Measurements from ENCODE around the gene ZNF682. TPM values are rescaled to one million over a fixed set of nuclear protein-coding genes. Genes with fewer than 3 reads are reported as not detected.
"Not testable (repeated sequence)": the region's sequence is repeated elsewhere in the genome, so short reads cannot be mapped to it uniquely, and the experiment has no call there.

The ZNF682 gene
- total RNA-seq, 4 donors from 2014 or later: 1.5 to 14.1 (median 11.3) TPM

DNA sequence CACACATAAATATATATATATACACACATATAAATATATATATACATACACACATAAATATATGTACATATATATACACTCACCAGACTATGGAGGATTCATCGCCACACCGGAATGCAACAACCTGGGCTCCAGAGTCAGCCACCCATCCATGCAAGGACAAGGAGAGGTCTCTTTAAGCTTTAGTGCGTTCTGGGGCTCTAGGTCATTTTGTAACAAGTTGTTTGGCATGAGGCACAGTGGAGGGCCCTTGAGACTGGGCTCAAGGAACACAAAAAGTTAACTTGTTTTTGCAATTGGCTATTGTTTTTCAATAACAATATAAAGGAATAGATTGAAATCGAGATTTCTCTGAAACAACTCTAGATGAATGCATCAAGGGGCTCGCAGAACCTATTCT is 33.6 kb upstream of the ZNF682 start:
- Histone ChIP-seq H3K27me3 (no peaks in the 10 kb centered on the region), H3K4me3 (no peak overlapping the region), H3K9me3 (no peaks in the 10 kb centered on the region), H3K36me3 (no peaks in the 10 kb centered on the region), H3K27ac (no peak overlapping the region), H3K4me1 (peaks cover 0 to 6% (median 0%) of the 10 kb centered on the region in 4 donors)
- no peak for DNase-seq (ENCODE audit: low spot score in 2 of 2)
- TF ChIP-seq POLR2A (IDR thresholded peaks at IDR 0.05): no peak
- no peak for TF ChIP-seq EP300 (IDR thresholded peaks at IDR 0.05)
- TF ChIP-seq, protein P1, sequence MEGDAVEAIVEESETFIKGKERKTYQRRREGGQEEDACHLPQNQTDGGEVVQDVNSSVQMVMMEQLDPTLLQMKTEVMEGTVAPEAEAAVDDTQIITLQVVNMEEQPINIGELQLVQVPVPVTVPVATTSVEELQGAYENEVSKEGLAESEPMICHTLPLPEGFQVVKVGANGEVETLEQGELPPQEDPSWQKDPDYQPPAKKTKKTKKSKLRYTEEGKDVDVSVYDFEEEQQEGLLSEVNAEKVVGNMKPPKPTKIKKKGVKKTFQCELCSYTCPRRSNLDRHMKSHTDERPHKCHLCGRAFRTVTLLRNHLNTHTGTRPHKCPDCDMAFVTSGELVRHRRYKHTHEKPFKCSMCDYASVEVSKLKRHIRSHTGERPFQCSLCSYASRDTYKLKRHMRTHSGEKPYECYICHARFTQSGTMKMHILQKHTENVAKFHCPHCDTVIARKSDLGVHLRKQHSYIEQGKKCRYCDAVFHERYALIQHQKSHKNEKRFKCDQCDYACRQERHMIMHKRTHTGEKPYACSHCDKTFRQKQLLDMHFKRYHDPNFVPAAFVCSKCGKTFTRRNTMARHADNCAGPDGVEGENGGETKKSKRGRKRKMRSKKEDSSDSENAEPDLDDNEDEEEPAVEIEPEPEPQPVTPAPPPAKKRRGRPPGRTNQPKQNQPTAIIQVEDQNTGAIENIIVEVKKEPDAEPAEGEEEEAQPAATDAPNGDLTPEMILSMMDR (IDR thresholded peaks at IDR 0.05): no peak
- WGBS, 2 donors: 86 to 87% methylated on average over 5 of the region's 5 CpGs

DNA sequence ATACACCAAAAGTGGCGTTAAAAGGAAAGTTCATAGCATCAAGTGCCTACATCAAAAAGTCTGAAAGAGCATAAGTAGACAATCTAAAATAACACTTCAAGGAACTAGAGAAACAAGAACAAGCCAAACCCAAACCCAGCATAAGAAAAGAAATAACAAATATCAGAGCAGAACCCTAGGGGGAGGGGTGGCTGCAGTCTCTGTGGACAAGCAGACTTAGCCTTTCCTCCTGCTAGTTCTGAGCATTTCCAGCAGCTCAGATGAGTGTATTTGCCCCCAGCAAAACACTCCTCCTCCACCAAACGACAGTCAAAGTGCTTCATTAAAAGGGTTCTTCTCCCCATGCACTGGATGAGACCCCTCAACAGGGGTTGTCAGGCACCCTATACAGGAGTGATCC is 31.4 kb upstream of the ZNF682 start:
- WGBS, 2 donors: 69 to 75% methylated on average over 2 of the region's 2 CpGs
- no peak overlapping the region for H3K27ac ChIP-seq
- no peak overlapping the region for H3K4me3 ChIP-seq
- no peaks in the 10 kb centered on the region for H3K27me3 ChIP-seq
- TF ChIP-seq POLR2A (IDR thresholded peaks at IDR 0.05): no peak
- TF ChIP-seq, protein P1 (IDR thresholded peaks at IDR 0.05): no peak
- no peak for TF ChIP-seq EP300 (IDR thresholded peaks at IDR 0.05)
- no peak for DNase-seq (ENCODE audit: low spot score in 2 of 2)
- no peaks in the 10 kb centered on the region for H3K36me3 ChIP-seq
- no peaks in the 10 kb centered on the region for H3K9me3 ChIP-seq
- H3K4me1 ChIP-seq: no peaks in the 10 kb centered on the region

DNA sequence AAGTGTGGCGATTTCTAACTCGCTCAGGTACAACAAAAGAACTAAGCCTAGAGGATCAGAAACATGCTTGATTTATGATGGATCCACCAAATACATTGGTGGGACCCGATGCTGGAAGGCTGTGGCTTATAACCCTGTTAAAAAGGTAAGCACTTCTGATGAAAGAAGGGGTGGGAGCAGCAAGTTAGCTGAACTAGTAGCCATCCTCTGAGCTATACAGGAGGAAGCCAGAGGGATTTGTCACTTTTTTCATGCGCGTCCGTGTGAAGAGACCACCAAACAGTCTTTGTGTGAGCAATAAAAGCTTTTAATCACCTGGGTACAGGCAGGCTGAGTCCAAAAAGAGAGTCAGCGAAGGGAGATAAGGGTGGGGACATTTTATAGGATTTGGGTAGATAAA is 29.3 kb upstream of the ZNF682 start:
- not testable (repeated sequence) for H3K9me3 ChIP-seq; H3K36me3 ChIP-seq; H3K4me3 ChIP-seq; H3K27ac ChIP-seq; DNase-seq (ENCODE audit: low spot score in 2 of 2); H3K4me1 ChIP-seq; H3K27me3 ChIP-seq
- WGBS, 2 donors: 25 to 28% methylated on average over 7 of the region's 7 CpGs

DNA sequence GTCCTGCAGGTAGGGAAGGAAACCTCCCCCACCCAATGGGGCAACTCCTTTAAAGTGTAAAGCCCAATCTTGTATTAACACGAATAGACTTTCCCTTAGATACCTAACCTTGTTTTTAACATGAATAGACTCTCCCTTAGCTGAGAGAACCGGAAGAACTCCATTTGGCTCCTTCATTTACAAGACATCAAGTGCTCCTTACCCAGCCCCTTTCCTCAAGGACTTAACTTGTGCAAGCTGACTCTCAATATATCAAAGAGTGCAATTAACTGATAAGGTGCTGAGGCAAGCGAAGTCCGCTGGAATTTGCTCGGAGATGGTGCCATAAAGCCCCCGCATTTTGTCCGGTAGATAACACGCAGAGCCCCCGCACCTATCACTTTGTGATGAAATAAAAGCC is 28.6 kb upstream of the ZNF682 start:
- WGBS, 2 donors: 25 to 31% methylated on average over 9 of the region's 9 CpGs
- no peak overlapping the region for H3K4me3 ChIP-seq

DNA sequence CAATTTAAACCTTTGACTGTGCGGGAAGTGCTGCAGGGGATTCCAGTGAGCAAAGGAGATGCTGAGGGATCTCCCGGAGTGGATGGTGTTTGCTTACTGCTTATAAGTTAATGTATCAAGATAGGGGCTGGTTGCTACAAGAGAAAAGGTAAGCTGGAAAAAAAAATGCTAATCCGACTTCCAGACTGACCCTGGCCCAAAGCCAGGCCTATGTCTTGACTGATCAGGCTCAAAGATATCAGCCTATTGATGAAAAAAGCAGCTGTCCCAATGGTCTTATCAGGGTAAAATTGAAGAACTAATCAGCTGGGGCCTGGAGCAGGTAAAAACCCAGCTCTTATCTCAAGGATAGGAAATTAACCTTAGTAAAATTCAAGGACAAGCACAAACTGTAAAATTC is 27.6 kb upstream of the ZNF682 start:
- Histone ChIP-seq H3K27me3 (no peaks in the 10 kb centered on the region), H3K27ac (no peak overlapping the region), H3K4me3 (no peak overlapping the region), H3K36me3 (no peaks in the 10 kb centered on the region), H3K9me3 (no peaks in the 10 kb centered on the region), H3K4me1 (no peaks in the 10 kb centered on the region)
- TF ChIP-seq, protein P1 (IDR thresholded peaks at IDR 0.05): no peak
- no peak for TF ChIP-seq POLR2A (IDR thresholded peaks at IDR 0.05)
- no peak for TF ChIP-seq EP300 (IDR thresholded peaks at IDR 0.05)
- WGBS, 2 donors: 42 to 51% methylated on average over 3 of the region's 3 CpGs
- DNase-seq (ENCODE audit: low spot score in 2 of 2): no peak

More for the DNA sequence above, 28.6 kb upstream of the ZNF682 start:
- H3K4me1 ChIP-seq: no peaks in the 10 kb centered on the region
- no peak for DNase-seq (ENCODE audit: low spot score in 2 of 2)
- no peak for TF ChIP-seq EP300 (IDR thresholded peaks at IDR 0.05)
- TF ChIP-seq, protein P1 (IDR thresholded peaks at IDR 0.05): no peak
- TF ChIP-seq POLR2A (IDR thresholded peaks at IDR 0.05): no peak
- H3K27ac ChIP-seq: no peak overlapping the region
- no peaks in the 10 kb centered on the region for H3K27me3 ChIP-seq
- no peaks in the 10 kb centered on the region for H3K36me3 ChIP-seq
- H3K9me3 ChIP-seq: no peaks in the 10 kb centered on the region

DNA sequence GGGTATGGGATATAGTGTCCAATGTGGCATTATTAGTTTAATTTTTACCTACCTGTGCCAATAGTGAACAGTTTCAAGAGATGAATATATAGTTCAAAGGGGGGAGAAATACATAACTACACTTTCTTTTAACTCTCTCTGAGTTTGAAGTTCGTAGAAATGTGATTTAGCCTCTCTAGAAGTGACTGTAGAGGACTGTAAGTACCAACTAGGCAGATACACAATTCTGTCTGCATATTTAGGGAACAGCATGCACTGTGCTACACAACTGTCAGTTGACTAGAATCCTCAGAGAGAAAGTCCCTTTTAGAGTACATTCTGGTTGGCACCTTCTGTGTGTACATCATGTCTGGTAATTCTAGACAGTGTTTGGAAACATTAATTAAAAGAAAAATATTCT is 21.0 kb upstream of the ZNF682 start:
- no peak overlapping the region for H3K27ac ChIP-seq
- DNase-seq (ENCODE audit: low spot score in 2 of 2): no peak
- H3K4me1 ChIP-seq: no peaks in the 10 kb centered on the region
- H3K36me3 ChIP-seq: no peaks in the 10 kb centered on the region
- H3K4me3 ChIP-seq: no peak overlapping the region
- H3K27me3 ChIP-seq: no peaks in the 10 kb centered on the region
- H3K9me3 ChIP-seq: no peaks in the 10 kb centered on the region
- WGBS, 2 donors: 50 to 71% methylated on average over 1 of the region's 1 CpG
- TF ChIP-seq, protein P1 (IDR thresholded peaks at IDR 0.05): no peak
- TF ChIP-seq POLR2A (IDR thresholded peaks at IDR 0.05): no peak
- no peak for TF ChIP-seq EP300 (IDR thresholded peaks at IDR 0.05)

DNA sequence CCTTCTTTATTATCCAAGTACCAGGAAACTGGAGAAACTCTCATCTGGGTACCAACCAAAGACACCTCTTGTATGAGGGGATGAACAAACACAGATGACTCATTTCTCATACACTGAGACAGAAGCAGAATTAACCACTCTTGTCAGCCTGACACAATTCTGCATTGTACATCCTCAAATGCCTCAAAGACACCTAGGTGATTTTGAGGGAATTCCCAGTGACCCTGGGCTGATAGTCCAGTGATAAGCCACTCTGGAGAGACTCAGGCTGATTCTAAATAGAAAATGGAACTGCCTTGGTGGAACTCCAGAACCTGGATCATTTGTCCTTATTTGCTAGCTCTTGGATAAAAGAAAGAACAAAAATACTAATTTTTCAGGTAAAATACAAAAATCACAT is 19.4 kb upstream of the ZNF682 start:
- not testable (repeated sequence) for H3K36me3 ChIP-seq; DNase-seq (ENCODE audit: low spot score in 2 of 2); H3K4me3 ChIP-seq; H3K9me3 ChIP-seq; H3K4me1 ChIP-seq; H3K27ac ChIP-seq; H3K27me3 ChIP-seq
